Stimulated activated CD8-positive, alpha-beta memory T cell treated with anti-CD3 and anti-CD28 coated beads, Interleukin-7, amount 100 ng/mL, for 1 hour (primary cell): ENCODE measurements around the gene TMEM190.
"Not testable (repeated sequence)": the region's sequence is repeated elsewhere in the genome, so short reads cannot be mapped to it uniquely, and the experiment has no call there.

Experiments used
- DNase-seq, 2 donors: peaks; one replicate each; pipeline ENCODE4 v3.0.0-alpha.2; 2020; ENCODE audit warnings: low read depth in 2 of 2

The TMEM190 gene

GRCh38 chr19:55389386-55390317, 13.0 kb downstream of the TMEM190 start:
- DNase-seq: no peak

- DNase-seq: no peak
Measured at GRCh38 chr19:55390461-55390880, 13.8 kb downstream of the TMEM190 start.

GRCh38 chr19:55391191-55391670, 14.6 kb downstream of the TMEM190 start:
- no peak for DNase-seq

- no peak for DNase-seq
Measured at GRCh38 chr19:55391702-55392615, 15.3 kb downstream of the TMEM190 start.

- no peak for DNase-seq
Measured at GRCh38 chr19:55392820-55393761, 16.5 kb downstream of the TMEM190 start.

- DNase-seq: no peak
Measured at GRCh38 chr19:55398200-55398925, 21.7 kb downstream of the TMEM190 start.

- no peak for DNase-seq
Measured at GRCh38 chr19:55400281-55401087, 23.9 kb downstream of the TMEM190 start.

GRCh38 chr19:55401390-55401789, 24.8 kb downstream of the TMEM190 start:
- DNase-seq: not testable (repeated sequence)

- no peak for DNase-seq
Measured at GRCh38 chr19:55402509-55402908, 25.9 kb downstream of the TMEM190 start.

GRCh38 chr19:55405638-55406037, 29.0 kb downstream of the TMEM190 start:
- no peak for DNase-seq

GRCh38 chr19:55406091-55406825, 29.6 kb downstream of the TMEM190 start:
- DNase-seq: no peak

GRCh38 chr19:55406826-55407549, 30.4 kb downstream of the TMEM190 start:
- DNase-seq: no peak

- DNase-seq: not testable (repeated sequence)
Measured at GRCh38 chr19:55407550-55407799, 30.8 kb downstream of the TMEM190 start, which contains the start of gene UBE2S. Gene UBE2S, minus strand, starts transcription at chr19:55407788. Its CDS starts 199 bp downstream, at chr19:55407589.

GRCh38 chr19:55407800-55408532, 31.3 kb downstream of the TMEM190 start:
- DNase-seq: peak; percentile 90 to 91

GRCh38 chr19:55408533-55408872, 31.9 kb downstream of the TMEM190 start:
- no peak for DNase-seq

GRCh38 chr19:55409179-55409578, 32.6 kb downstream of the TMEM190 start:
- not testable (repeated sequence) for DNase-seq

- DNase-seq: no peak
Measured at GRCh38 chr19:55410168-55410567, 33.5 kb downstream of the TMEM190 start.

- peak in 1 of 2 donors; percentile 19 for DNase-seq
Measured at GRCh38 chr19:55418185-55418584, 41.6 kb downstream of the TMEM190 start.
